Breast epithelium (tissue), 3 donors: Measurements from ENCODE around the gene DDX10.

Source experiments
- CTCF ChIP-seq, 3 donors: fragments of 450-650 bp; IDR thresholded peaks; one replicate each; pipeline ENCODE4 v1.5.1; 2016 to 2017; ENCODE audit warnings: antibody characterized with exemption in 3 of 3, mild to moderate bottlenecking in 3 of 3, moderate library complexity in 3 of 3
- POLR2A ChIP-seq: fragments of 450-650 bp; IDR thresholded peaks from one replicate; pipeline ENCODE4 v1.6.1; 2016; ENCODE audit warnings: antibody characterized with exemption, mild to moderate bottlenecking, moderate library complexity

DNA sequence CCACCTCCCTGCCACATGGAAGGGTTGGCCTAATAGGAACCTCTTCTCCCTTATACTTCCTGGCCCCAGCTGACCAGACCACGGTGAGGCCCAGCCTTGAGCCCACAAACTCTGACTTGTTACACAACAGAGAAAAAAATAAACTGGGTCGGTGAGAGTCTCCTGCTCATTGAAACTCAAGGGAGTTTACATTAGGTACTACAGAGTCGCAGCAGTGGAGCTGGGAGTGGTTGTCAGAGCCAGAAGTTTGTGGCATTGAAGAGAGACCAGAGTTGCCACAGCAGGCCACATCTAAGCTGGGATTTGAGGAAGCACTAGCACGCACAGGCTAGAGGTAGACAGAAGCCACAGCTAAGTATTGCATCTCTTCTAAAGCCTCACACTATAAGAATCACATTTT lies 296.2 kb downstream of the DDX10 start:
- TF ChIP-seq CTCF (IDR thresholded peaks at IDR 0.05) = no peak
- TF ChIP-seq POLR2A = no peak
